NCI-H2107 treated with DMSO at 0.1 percent for 48 hours (cell line): Measurements from ENCODE around the gene DRC7.
"Not testable (repeated sequence)": the region's sequence is repeated elsewhere in the genome, so short reads cannot be mapped to it uniquely, and the experiment has no call there.

Experiments used
- DNase-seq: peaks from one replicate; lab custom pipeline; 2025; ENCODE audit not compliant: unreplicated experiment; lab: John Stamatoyannopoulos, UW

DRC7 gene

DNA sequence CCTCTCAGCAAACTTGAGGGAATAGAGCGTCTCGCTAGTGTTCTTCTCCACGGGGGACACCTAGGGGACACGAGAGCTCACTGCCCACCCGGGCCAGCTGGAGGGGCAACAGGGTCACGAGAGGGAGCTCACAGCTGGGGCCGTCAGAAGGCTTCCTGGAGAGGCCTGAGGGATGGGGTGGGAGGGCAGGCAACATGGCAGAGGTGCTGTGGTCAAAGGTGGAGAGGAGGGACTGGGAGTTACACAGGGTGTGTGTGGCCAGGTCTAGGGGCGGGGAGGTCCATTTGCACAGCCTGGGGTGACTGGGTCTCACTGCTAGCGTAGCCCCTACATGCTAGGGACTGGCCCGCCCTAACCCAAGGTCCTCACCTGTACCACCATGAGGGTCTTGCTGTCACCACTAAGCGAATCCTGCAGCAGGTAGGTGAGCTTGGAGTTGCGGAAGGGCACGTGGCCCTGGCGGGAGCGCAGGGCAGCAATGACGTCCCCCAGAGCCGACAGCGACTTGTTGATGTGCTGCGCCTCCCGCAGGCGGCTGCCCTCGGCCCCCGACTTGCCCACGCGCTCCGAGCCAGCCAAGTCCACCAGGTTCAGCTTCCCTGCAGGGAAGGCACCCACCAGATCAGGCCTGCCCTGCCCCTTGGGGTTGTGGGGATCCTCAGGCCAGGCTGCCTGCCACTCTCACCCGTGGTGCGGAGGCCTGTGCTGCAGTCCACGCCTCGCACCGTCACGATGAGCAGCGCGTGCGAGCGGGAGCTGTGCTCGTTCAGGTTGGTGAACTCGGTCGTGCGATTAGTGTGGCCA is 66.0 kb downstream of the DRC7 start:
- no peak for DNase-seq

- no peak for DNase-seq
Measured at GRCh38 chr16:57761301-57761700, 66.7 kb downstream of the DRC7 start.

DNA sequence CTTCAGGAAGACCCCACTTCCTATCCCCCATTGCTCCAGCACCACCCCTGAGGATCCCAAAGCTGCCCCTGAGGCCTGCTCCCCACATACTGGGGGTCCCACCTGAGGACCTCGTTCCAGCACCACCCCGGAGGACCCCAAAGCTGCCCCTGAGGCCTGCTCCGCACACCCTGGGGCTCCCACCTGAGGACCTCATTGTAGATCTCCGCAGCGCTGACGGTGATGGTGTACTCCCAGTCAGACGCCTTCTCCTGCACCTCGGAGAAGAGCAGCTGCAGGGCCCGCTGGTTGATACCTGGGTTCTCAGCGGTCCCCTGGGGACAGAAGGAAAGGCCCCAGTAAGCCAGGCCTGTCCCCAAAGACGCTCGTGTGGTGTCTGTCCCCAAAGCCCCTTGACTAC is 67.4 kb downstream of the DRC7 start:
- no peak for DNase-seq

DNA sequence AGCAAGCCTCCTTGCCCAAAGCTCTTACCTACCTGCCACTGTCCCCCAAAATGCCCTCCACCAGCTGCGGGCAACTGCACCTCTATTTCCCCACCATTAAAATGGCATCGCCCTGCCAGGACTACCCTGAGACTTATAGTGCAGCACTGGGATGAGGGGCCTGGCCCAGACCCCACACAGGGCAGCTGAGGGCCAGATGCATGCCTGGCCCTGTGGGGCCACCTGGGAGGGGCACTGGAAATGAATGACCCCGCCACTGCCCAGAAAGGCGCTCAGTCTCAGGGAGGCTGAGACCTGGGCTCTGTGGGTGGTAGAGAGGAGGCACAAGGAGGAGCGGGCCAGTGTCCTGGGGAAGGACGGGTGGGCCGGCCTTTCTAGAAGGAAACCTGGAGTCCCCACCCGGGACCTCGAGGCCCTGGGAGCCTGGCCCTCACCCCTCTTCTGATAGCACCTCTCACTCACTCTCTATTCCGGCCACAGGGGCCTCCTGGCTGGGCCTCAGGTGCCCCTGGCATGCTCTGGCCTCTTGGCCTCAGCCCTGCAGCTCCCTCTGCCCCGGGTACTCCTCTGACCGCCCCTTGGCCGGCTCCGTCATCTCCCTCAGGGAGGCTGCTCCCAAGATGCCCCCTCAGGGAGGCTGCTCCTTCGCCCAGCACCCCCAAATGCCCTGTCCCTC is 67.9 kb downstream of the DRC7 start:
- DNase-seq = no peak

DNA sequence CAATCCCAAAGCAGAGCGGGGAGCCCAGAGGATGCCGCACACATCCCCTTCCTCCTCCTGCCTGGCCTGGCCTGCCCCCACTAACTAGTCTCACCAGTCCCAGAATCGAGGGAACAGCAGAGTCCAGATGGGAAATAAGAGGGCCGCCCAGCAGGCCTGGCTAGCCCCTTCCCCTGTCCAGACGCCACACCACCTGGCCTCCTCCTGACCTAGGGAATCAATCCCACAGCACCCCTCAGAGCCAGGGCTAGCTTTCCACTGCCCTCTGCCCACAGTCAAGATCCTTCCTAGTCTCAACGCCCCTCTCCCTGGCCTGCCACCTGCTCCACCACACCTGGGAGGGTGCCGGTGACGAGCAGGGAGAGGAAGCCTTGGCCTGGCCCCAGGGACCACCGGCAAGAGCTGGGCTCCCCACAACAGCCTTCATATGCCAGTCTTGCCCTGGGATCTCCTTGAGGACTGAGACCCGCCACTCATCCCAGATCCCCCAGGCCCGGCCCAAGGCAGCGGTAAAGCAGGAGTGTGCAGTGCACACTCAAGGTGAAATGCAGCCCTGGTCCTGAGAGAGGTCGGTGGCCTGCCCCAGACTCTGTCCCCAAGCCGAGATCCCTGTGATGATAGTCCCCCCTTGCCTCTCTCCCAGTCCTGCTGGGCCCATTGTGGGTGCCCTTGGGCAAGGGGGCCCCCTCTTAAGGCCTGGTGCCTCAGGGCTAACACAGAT is 68.8 kb downstream of the DRC7 start:
- DNase-seq = no peak

- no peak for DNase-seq
Measured at GRCh38 chr16:57764006-57764340, 69.4 kb downstream of the DRC7 start.

DNA sequence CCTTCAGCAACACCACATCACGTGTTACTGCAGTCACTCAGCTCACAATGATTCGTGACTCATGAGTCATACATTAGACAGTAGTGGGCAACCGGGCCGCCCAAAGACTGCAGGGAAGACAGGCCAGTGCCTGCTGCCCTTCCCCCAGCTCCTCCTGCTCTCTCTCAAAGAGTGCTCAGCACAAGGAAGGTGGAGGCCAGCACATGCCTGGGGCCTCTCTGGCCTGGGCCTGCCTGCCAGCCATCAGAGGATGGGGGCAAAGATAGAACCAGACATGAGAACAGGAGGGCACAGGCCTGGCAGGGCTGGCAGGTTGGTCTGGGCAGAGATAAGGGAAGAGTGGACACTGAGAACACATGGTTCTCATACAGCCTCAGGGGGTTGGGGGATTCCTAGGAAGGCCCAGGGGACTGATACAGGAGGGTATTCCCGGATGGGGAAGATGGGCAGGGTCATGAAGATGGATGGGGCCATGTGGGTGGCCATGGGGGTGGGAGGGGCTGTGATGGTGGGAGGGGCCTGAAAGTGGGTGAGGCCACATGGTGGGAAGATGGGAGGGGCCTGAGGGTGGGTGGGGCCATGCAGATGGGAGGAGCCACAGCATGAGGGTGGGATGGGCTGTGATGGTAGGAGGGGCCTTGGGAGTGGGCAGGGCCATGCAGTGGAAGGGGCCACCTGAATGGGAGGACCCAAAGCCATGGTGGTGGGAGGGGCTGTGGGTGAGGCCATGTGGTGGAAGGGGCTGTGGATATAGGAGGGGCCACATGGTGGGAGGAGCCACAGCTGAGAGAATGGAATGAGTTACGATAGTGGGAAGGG is 69.9 kb downstream of the DRC7 start:
- no peak for DNase-seq

DNA sequence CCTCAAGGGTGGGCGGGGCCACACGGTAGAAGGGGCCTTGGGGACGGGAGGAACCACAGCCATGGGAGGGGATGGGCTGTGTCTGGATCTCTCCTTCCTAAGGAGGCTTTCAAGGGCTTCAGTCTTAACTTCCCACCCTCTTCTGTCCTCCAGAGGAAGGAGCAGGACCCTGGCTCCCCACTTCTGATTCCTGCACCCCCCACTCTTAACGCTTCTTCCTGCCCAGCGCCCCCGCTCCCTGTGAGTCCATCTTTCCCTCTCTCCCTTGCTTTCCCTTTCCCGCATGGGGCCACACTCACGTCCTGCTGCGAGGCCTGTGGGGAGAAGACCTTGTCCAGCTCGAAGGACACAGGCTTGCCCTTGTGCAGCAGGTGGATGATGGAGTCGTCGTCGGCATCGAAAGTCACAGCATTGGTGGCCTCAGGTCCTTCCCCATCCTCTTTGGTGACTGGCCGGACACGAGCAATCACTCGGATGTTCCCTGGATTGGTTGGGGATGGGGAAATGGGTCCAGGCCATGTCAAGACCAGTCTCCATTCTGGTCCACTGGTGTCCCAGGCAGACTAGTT is 70.6 kb downstream of the DRC7 start:
- DNase-seq = no peak

- no peak for DNase-seq
Measured at GRCh38 chr16:57766714-57767348, 72.2 kb downstream of the DRC7 start.

GRCh38 chr16:57769541-57770145 is 75.0 kb downstream of the DRC7 start:
- DNase-seq = no peak

GRCh38 chr16:57770361-57770760 is 75.8 kb downstream of the DRC7 start:
- peak; percentile 9 for DNase-seq

DNA sequence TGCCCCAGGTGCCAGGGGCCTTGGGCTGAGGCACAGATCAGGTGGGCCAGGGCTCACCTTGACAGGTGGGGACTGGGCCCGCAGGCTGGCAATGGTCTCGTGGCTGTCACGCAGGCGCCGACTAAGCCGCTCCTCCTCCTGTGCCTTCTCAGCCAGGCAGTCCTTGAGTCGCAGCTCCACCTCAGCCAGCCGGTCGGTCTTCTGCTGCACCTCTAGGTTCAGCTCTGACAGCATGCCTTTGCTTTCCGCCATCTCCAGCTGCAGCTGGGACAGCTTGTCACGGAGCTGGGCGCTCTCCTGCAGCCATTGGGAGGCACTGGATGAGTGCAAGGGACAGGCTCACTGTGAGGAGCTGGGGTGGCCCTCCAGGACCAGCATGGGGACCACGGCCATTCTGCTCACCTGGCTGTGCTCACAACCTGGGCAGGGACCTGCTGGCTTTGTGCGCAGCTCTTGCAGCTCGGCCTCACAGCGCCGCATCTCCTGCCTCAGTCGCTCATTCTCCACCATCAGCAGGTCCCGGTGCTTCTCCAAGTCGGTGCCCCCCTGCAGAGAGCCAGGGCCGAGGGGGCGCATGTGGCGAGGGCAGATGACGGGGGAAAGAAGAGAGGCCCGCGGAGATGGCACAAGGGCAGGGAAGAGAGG is 76.7 kb downstream of the DRC7 start:
- no peak for DNase-seq

GRCh38 chr16:57773019-57773418 is 78.4 kb downstream of the DRC7 start:
- DNase-seq = no peak

DNA sequence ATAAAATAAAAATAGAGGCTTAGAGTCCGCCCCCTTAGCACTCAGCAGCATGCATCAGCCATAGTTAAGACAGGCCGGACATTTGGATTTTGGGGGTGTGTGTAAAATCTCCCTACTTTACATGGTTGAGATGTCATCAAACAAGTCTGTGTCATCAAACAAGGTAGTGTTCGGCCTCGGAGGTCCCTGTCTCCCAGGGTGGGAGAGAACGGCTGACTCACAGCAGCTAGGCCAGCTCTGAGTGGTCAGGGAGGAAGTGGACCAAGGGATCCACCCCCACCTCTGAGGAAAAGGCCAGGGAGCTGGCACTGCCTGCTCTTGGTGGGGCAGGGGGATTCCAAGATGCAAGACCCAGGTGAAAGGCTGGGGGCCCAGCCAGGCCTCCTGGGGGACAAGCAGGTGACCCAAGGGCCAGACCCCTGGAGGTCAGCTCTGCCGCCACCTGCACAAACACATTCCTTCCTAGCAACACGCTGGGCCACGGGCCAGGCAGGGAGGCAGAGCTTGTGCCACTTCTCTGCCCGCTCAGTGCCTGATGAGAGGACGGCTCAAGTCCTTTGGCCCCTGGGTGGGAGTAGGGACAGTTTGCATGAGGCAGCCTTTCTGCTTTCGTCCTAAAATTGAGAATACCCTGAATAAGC is 79.2 kb downstream of the DRC7 start:
- no peak for DNase-seq

GRCh38 chr16:57774705-57775285 is 80.2 kb downstream of the DRC7 start:
- DNase-seq = no peak

DNA sequence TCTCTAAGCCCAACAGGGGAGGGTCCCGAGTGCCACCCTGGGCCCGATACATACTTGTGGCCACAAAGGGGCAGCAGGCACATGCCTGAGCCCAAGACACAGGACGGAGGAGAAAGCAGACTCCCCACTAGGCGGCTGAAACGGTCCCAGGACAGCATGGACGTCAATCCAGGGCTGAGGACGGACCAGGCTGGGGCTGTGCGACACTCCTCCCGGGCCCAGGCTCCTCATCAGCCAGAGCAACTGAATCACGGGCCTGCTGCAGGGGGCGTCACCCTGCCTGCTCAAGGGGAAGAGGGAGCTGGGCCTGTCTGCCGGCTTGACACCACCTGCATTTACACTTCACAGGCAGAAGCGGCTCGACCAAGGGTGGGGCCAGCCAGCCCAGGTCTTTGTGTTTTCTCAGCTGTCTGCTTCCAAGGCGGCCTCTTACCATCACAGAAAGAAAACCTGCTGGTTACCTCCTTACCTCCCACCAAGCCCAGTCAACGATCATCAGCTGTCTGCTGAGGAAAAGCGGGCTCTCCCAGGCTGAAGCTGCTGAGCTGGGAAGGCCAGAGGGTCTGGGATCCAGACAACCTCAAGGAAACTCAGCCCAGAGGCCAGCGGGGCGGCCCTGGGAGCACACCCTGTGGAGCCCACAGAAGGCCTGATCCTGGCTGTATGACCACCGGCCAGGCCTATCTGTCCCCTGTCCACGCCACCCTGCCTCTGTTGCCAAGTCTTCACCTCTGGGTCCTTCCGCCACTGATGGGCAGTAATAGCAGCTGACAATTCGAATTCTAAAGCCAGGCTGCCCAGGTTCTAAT is 81.3 kb downstream of the DRC7 start:
- DNase-seq = peak; percentile 24

GRCh38 chr16:57778658-57779057 is 84.1 kb downstream of the DRC7 start:
- DNase-seq = no peak

DNA sequence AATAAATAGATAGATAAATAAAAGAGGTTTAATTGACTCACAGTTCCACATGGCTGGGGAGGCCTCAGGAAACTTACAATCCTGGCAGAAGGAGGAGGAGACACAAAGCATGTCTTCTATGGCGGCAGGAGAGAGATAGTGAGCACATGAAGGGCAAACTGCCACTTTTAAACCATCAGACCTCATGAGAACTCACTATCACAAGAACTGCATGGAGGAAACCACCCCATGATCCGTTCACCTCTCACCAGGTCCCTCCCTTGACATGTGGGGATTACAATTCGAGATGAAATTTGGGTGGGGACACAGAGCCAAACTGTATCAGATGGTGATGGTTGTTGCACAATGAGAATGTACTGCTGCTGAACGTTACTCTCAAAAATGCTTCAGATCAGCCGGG is 85.2 kb downstream of the DRC7 start:
- DNase-seq = not testable (repeated sequence)
